ENCODE results near the gene PRPF18.
"Not testable (repeated sequence)": the region's sequence is repeated elsewhere in the genome, so short reads cannot be mapped to it uniquely, and the experiment has no call there.

The PRPF18 gene

GRCh38 chr10:13586676-13587355 lies at the start of gene PRPF18:
Gene PRPF18, plus strand, starts transcription at chr10:13586965. Its CDS starts 122 bp downstream, at chr10:13587087.
- TF ChIP-seq CTCF (IDR thresholded peaks at IDR 0.05; ENCODE audit: low read depth, low read length, missing control alignments) = peak; percentile 97
- DNase-seq (ENCODE audit: extremely low read depth, low read depth) = peak; percentile 56
- H3K4me3 ChIP-seq (replicated peaks; ENCODE audit: low read depth, low read length) = peak within 1 kb of the TSS; percentile 99

- not testable (repeated sequence) for H3K4me3 ChIP-seq (replicated peaks; ENCODE audit: low read depth, low read length); DNase-seq (ENCODE audit: extremely low read depth, low read depth)
Measured at GRCh38 chr10:13537985-13538384, 48.8 kb upstream of the PRPF18 start.

GRCh38 chr10:13542533-13542932 lies 44.2 kb upstream of the PRPF18 start:
- no peak for TF ChIP-seq CTCF (IDR thresholded peaks at IDR 0.05; ENCODE audit: low read depth, low read length, missing control alignments)
- no peak overlapping the region for H3K4me3 ChIP-seq (replicated peaks; ENCODE audit: low read depth, low read length)
- no peak for DNase-seq (ENCODE audit: extremely low read depth, low read depth)

- no peak for TF ChIP-seq CTCF (IDR thresholded peaks at IDR 0.05; ENCODE audit: low read depth, low read length, missing control alignments)
- DNase-seq (ENCODE audit: extremely low read depth, low read depth) = no peak
- H3K4me3 ChIP-seq (replicated peaks; ENCODE audit: low read depth, low read length) = no peak overlapping the region
Measured at GRCh38 chr10:13550802-13551201, 36.0 kb upstream of the PRPF18 start.

GRCh38 chr10:13555884-13556510 lies 30.8 kb upstream of the PRPF18 start:
- no peak for TF ChIP-seq CTCF (IDR thresholded peaks at IDR 0.05; ENCODE audit: low read depth, low read length, missing control alignments)
- no peak overlapping the region for H3K4me3 ChIP-seq (replicated peaks; ENCODE audit: low read depth, low read length)
- no peak for DNase-seq (ENCODE audit: extremely low read depth, low read depth)

- no peak for DNase-seq (ENCODE audit: extremely low read depth, low read depth)
- H3K4me3 ChIP-seq (replicated peaks; ENCODE audit: low read depth, low read length) = no peak overlapping the region
- TF ChIP-seq CTCF (IDR thresholded peaks at IDR 0.05; ENCODE audit: low read depth, low read length, missing control alignments) = no peak
Measured at GRCh38 chr10:13559124-13559700, 27.6 kb upstream of the PRPF18 start.

- DNase-seq (ENCODE audit: extremely low read depth, low read depth) = no peak
- H3K4me3 ChIP-seq (replicated peaks; ENCODE audit: low read depth, low read length) = no peak overlapping the region
- no peak for TF ChIP-seq CTCF (IDR thresholded peaks at IDR 0.05; ENCODE audit: low read depth, low read length, missing control alignments)
Measured at GRCh38 chr10:13560597-13560996, 26.2 kb upstream of the PRPF18 start.

Data from HFF-Myc (cell line).